ENCODE data around the gene ADAM23.

Gene ADAM23

DNA sequence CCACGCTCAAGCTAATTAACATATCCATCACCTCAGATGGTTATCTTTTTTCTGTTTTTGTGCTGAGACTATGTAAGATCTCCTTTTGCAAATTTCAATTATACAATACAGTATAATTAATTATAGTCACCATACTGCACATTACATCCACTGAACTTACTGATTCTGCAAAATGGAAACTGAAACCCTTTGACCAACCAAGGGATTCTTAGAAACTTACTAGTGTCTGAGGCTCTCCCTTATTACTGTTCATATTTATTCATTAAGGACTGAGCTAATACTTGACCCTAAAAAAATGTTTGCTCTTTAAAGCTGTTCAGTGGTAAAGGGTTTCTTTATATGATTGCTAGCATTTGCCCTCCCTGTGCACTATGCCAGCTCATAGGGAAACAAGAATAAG is 50.7 kb downstream of the ADAM23 start:
- Mint-ChIP-seq H3K36me3 (peaks cover 0 to 5% of the 10 kb centered on the region in 2 donors), H3K4me3 (no peak overlapping the region), H3K27ac (no peak overlapping the region), H3K9me3 (peaks cover 7 to 9% of the 10 kb centered on the region in 2 donors), H3K27me3 (no peaks in the 10 kb centered on the region), H3K4me1 (no peaks in the 10 kb centered on the region)
- DNase-seq (no peak), ATAC-seq (replicated peaks) (no peak)

GRCh38 chr2:206502729-206503128 is 59.4 kb downstream of the ADAM23 start:
- Mint-ChIP-seq H3K36me3 (no peaks in the 10 kb centered on the region), H3K27ac (no peak overlapping the region), H3K27me3 (no peaks in the 10 kb centered on the region), H3K9me3 (peaks cover 0 to 1% of the 10 kb centered on the region in 2 donors), H3K4me1 (peaks cover 0 to 8% of the 10 kb centered on the region in 2 donors), H3K4me3 (no peak overlapping the region)
- DNase-seq (no peak), ATAC-seq (replicated peaks) (no peak)

DNA sequence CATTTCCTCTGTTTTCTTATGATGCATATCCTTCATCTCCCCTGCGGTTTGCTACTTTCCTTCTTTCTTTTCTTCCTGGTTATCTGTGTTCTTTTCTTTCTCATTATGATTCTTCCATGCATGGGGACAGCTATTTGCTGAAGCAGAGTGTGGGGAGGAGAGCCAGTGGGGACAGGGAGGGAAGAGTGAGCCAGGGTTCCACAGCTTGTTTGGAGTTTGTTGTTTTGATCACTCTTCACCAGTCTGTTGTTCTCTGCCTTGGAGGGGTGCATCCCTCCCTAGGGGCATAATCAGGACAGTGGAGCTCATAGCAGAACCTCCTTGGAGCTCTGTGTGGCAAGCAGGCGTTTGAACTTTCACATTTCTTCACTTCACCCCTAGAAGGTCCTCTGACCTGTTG is 68.0 kb downstream of the ADAM23 start:
- H3K4me3 Mint-ChIP-seq = no peak overlapping the region

DNA sequence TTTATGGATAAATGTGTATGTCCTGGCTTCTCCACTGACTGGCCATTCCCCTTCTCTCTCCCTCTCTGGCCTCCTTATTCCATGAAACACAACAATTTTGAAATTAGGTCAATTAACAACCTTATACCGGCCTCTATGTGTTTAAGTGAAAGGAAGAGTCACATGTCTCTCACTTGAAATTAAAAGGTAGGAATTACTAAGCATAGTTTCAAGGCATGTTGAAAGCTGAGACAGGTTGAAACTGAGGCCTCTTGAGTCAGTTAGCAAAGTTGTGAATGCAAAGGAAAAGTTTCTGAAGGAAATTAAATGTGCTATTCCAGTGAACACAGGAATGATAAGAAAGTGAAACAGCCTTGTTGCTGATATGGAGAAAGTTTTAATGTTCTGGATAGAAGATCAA is 69.7 kb downstream of the ADAM23 start:
- no peak for ATAC-seq (replicated peaks)
- H3K9me3 Mint-ChIP-seq = no peaks in the 10 kb centered on the region
- H3K27ac Mint-ChIP-seq = no peak overlapping the region
- H3K27me3 Mint-ChIP-seq = no peaks in the 10 kb centered on the region
- no peak overlapping the region for H3K4me3 Mint-ChIP-seq
- H3K4me1 Mint-ChIP-seq = no peaks in the 10 kb centered on the region
- no peaks in the 10 kb centered on the region for H3K36me3 Mint-ChIP-seq
- DNase-seq = no peak

More for the DNA sequence above, 68.0 kb downstream of the ADAM23 start:
- ATAC-seq (replicated peaks) (no peak), DNase-seq (no peak)
- no peak overlapping the region for H3K27ac Mint-ChIP-seq
- no peaks in the 10 kb centered on the region for H3K9me3 Mint-ChIP-seq
- H3K4me1 Mint-ChIP-seq = peaks cover 0 to 8% of the 10 kb centered on the region in 2 donors
- no peaks in the 10 kb centered on the region for H3K27me3 Mint-ChIP-seq
- H3K36me3 Mint-ChIP-seq = no peaks in the 10 kb centered on the region

DNA sequence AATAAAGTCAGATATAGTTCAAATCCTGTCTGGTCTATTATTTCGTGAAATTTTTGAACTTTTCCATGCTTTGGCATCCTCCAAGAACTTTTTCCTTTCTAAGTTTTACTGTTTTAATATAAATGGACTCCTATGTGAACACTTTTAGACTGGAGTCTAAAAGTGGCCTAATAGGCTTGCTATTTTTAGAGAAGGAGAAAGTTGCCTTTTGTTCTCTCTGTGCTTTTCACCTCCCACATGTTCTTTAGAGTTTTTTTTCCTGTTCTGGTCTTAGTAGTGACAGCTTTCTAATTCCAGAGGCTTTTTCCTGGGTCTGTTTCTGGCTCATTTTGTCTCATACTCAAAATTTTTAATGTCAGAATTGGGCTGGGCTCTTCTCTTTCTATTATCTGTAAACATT is 72.2 kb downstream of the ADAM23 start:
- Mint-ChIP-seq H3K4me3 (no peak overlapping the region), H3K9me3 (no peaks in the 10 kb centered on the region), H3K27me3 (no peaks in the 10 kb centered on the region), H3K4me1 (no peaks in the 10 kb centered on the region), H3K27ac (no peak overlapping the region), H3K36me3 (no peaks in the 10 kb centered on the region)
- ATAC-seq (replicated peaks) = no peak
- no peak for DNase-seq

- Mint-ChIP-seq H3K27ac (no peak overlapping the region), H3K36me3 (no peaks in the 10 kb centered on the region), H3K4me1 (no peaks in the 10 kb centered on the region), H3K27me3 (no peaks in the 10 kb centered on the region), H3K4me3 (no peak overlapping the region), H3K9me3 (no peaks in the 10 kb centered on the region)
- no peak for DNase-seq
- no peak for ATAC-seq (replicated peaks)
Observed at GRCh38 chr2:206518997-206519396, 75.7 kb downstream of the ADAM23 start.

- DNase-seq (no peak), ATAC-seq (replicated peaks) (no peak)
- Mint-ChIP-seq H3K36me3 (no peaks in the 10 kb centered on the region), H3K27ac (no peak overlapping the region), H3K4me3 (no peak overlapping the region), H3K27me3 (no peaks in the 10 kb centered on the region), H3K9me3 (peaks cover 0 to 3% of the 10 kb centered on the region in 2 donors), H3K4me1 (no peaks in the 10 kb centered on the region)
Observed at GRCh38 chr2:206520450-206520849, 77.1 kb downstream of the ADAM23 start.

DNA sequence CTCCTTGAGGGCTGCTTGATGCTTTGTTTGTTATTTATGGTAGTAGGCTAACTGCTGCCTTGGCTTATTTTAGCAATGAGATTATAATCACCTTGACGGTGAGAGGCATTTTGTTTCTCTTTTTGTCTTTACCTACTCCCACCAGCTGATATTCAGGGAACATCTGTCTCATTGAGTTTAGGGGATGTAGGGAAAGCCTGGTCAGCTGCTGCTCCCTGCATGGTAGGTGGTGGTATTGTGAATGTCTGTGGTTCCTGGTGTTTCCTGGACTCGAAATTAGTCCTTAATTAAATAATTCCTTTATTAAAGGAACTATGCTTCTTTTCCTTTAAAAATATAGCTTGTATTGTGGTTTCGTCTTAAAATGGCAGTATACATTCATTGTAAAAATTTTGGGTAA is 77.8 kb downstream of the ADAM23 start:
- Mint-ChIP-seq H3K27me3 (no peaks in the 10 kb centered on the region), H3K9me3 (peaks cover 0 to 3% of the 10 kb centered on the region in 2 donors), H3K4me1 (no peaks in the 10 kb centered on the region), H3K36me3 (no peaks in the 10 kb centered on the region), H3K4me3 (no peak overlapping the region), H3K27ac (no peak overlapping the region)
- ATAC-seq (replicated peaks) (no peak), DNase-seq (no peak)

DNA sequence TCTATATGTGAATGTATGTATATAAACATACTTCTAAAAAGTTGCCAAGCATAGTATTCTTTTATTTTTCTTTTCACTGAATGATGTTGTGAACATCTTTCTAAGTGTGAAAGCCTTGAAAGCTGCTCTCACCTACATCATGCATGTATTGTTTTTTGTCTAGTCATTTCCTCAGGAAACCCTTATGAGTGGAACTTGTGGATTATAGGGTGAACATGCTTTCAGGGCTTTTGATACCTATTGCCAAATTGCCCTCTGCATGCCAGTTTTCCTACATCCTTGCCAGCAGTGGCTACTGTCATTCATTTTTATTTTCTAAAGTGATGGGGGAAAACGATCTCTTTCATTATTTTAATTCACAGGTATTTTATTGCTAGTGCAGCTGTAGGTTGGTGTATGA is 78.3 kb downstream of the ADAM23 start:
- Mint-ChIP-seq H3K9me3 (peaks cover 0 to 3% of the 10 kb centered on the region in 2 donors), H3K27me3 (no peaks in the 10 kb centered on the region), H3K36me3 (no peaks in the 10 kb centered on the region), H3K4me3 (no peak overlapping the region), H3K4me1 (no peaks in the 10 kb centered on the region), H3K27ac (no peak overlapping the region)
- ATAC-seq (replicated peaks) = no peak
- no peak for DNase-seq

DNA sequence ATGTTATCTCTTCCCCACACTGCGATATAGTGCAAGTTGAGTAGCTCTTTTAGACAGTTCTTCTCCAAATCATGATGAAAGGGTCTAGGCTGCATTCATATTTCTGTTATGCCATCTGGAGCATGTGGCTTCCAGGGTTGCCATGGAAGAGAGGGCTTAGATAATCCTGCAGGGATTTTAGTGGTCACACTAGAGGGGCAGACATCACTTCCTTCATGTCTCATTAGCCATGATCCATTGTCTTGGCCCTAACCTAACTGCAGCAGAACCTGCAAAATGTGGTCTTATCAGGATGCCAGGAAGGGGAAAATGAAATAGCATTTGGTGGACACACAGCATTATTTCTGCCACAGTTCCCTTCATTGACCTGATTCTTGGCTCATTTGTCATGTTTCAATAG is 83.1 kb downstream of the ADAM23 start:
- ATAC-seq (replicated peaks) = no peak
- peaks cover 0 to 3% of the 10 kb centered on the region in 2 donors for H3K9me3 Mint-ChIP-seq
- no peaks in the 10 kb centered on the region for H3K36me3 Mint-ChIP-seq
- no peak overlapping the region for H3K4me3 Mint-ChIP-seq
- no peaks in the 10 kb centered on the region for H3K27me3 Mint-ChIP-seq
- no peak for DNase-seq
- H3K27ac Mint-ChIP-seq = no peak overlapping the region
- H3K4me1 Mint-ChIP-seq = no peaks in the 10 kb centered on the region

DNA sequence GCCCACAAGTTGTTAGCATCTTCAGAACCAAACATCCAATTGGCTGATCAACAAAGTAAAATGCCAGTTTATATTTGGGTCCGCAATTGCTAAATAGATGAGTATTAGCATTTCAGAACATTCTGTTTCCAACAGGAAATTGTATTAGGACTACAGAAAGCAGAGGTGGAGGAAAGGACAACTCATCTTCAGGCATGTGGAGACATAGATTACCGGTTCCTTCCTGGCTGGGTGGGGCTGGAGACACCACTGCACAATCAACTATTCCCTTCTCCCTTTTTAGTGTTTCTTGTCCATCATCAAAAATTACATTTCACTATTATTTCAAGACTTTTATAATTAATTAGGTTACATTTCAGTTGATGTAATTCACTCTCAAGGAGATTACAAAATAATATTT is 83.8 kb downstream of the ADAM23 start:
- no peaks in the 10 kb centered on the region for H3K27me3 Mint-ChIP-seq
- H3K9me3 Mint-ChIP-seq = peaks cover 0 to 3% of the 10 kb centered on the region in 2 donors
- H3K36me3 Mint-ChIP-seq = no peaks in the 10 kb centered on the region
- ATAC-seq (replicated peaks) = no peak
- H3K27ac Mint-ChIP-seq = no peak overlapping the region
- DNase-seq = no peak
- no peak overlapping the region for H3K4me3 Mint-ChIP-seq
- H3K4me1 Mint-ChIP-seq = no peaks in the 10 kb centered on the region

- DNase-seq = no peak
- H3K27ac Mint-ChIP-seq = no peak overlapping the region
- H3K9me3 Mint-ChIP-seq = no peaks in the 10 kb centered on the region
- no peak for ATAC-seq (replicated peaks)
- H3K4me1 Mint-ChIP-seq = peaks cover 4 to 6% of the 10 kb centered on the region in 2 donors
- H3K36me3 Mint-ChIP-seq = no peaks in the 10 kb centered on the region
- H3K4me3 Mint-ChIP-seq = no peak overlapping the region
- H3K27me3 Mint-ChIP-seq = no peaks in the 10 kb centered on the region
Observed at GRCh38 chr2:206530727-206531126, 87.4 kb downstream of the ADAM23 start.

- Mint-ChIP-seq H3K4me3 (no peak overlapping the region), H3K27ac (no peak overlapping the region), H3K4me1 (peaks cover 5 to 6% of the 10 kb centered on the region in 2 donors), H3K9me3 (no peaks in the 10 kb centered on the region), H3K36me3 (no peaks in the 10 kb centered on the region), H3K27me3 (no peaks in the 10 kb centered on the region)
- ATAC-seq (replicated peaks) (no peak), DNase-seq (no peak)
Observed at GRCh38 chr2:206531996-206532543, 88.7 kb downstream of the ADAM23 start.

DNA sequence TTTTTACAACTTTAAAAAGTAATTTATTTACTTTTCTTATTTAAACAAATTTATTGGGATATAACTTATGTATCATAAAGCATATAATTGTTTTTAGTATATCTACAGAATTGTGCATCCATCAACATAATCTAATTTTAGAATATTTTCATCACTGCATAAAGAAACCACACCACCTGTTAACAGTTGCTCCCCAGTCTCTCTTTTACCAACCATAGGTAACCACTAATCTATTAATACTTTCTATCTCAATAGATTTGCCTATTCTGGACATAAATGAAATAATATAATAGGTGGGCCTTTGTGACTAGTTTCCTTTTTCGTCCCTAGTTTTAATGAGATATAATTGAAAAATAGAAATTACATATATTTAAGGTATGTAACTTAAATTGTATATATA is 90.6 kb downstream of the ADAM23 start:
- Mint-ChIP-seq H3K27me3 (no peaks in the 10 kb centered on the region), H3K9me3 (no peaks in the 10 kb centered on the region), H3K4me1 (peaks cover 5 to 6% of the 10 kb centered on the region in 2 donors), H3K27ac (no peak overlapping the region), H3K36me3 (no peaks in the 10 kb centered on the region), H3K4me3 (no peak overlapping the region)
- DNase-seq (no peak), ATAC-seq (replicated peaks) (no peak)

GRCh38 chr2:206535260-206535986 is 92.1 kb downstream of the ADAM23 start:
- no peak overlapping the region for H3K27ac Mint-ChIP-seq
- no peaks in the 10 kb centered on the region for H3K27me3 Mint-ChIP-seq
- H3K4me3 Mint-ChIP-seq = no peak overlapping the region
- ATAC-seq (replicated peaks) (peak in 1 of 2 donors; percentile 34), DNase-seq (no peak)
- no peaks in the 10 kb centered on the region for H3K36me3 Mint-ChIP-seq
- H3K4me1 Mint-ChIP-seq = peaks cover 5 to 6% of the 10 kb centered on the region in 2 donors
- no peaks in the 10 kb centered on the region for H3K9me3 Mint-ChIP-seq
